Activated CD8-positive, alpha-beta memory T cell treated with anti-CD3 and anti-CD28 coated beads, Interleukin-2, amount 50 U/mL, for 24 hours (primary cell): Measurements from ENCODE around the gene PRDM16.

ENCODE experiments used
- DNase-seq: peaks from one replicate; pipeline ENCODE4 v3.0.0-alpha.2; 2020; ENCODE audit errors: extremely low read depth

The PRDM16 gene

GRCh38 chr1:3032371-3033039 lies 36.5 kb upstream of the PRDM16 start:
- DNase-seq = no peak

DNA sequence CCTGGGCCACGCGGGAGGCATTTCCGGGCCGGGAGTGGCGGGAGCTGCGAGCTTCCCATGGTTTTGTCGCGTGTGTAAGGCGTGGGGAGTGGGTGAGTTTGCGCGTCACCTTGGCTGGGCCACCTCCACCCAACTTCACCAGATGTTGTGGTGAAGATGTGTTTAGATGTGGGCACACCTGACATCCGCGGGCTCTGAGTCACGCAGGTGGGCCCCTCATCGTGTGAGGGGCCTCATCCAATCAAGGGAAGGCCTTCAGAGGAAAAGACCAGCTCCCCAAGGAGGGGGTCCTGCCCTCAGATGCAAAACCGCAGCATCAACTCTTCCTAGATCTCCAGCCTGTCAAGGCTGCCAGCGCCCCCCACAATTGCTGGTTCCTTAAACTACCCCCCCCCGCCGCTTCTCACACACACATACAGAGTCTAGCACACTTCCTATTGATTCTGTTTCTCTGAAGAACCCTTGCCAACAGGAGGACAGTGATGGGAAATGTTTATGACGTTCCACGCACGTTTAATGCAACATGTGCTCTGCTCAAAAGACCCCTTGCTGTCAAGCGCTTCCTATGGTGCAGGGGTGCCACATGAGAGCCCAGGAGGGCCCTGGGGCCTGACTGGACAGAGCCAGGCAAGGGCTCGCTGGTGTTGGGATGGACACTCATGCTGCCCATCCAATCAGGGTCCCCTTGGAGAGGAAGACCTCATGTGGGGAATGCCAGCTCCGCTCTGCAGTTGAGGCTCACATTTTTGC lies 35.8 kb upstream of the PRDM16 start:
- no peak for DNase-seq

- DNase-seq = no peak
Observed at GRCh38 chr1:3033790-3034090, 35.3 kb upstream of the PRDM16 start.

DNA sequence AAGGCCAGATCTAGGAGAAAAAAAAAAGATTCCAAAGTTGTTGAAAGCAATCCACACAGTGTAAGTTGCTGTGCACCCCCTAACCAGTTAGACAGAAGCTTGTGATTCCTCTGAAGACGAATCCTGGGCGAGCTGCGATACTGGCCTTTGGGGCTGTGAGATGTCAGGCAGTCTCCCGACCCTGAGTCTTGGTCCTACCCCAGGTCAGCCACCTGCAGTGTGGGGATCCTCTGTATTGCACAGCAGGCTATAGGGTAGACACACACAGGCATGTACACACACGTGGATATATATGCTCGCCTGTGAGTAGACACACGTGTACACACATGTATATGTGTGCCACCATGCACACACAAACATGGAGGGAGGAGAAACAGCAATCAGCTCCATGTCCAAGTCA lies 34.8 kb upstream of the PRDM16 start:
- no peak for DNase-seq

DNA sequence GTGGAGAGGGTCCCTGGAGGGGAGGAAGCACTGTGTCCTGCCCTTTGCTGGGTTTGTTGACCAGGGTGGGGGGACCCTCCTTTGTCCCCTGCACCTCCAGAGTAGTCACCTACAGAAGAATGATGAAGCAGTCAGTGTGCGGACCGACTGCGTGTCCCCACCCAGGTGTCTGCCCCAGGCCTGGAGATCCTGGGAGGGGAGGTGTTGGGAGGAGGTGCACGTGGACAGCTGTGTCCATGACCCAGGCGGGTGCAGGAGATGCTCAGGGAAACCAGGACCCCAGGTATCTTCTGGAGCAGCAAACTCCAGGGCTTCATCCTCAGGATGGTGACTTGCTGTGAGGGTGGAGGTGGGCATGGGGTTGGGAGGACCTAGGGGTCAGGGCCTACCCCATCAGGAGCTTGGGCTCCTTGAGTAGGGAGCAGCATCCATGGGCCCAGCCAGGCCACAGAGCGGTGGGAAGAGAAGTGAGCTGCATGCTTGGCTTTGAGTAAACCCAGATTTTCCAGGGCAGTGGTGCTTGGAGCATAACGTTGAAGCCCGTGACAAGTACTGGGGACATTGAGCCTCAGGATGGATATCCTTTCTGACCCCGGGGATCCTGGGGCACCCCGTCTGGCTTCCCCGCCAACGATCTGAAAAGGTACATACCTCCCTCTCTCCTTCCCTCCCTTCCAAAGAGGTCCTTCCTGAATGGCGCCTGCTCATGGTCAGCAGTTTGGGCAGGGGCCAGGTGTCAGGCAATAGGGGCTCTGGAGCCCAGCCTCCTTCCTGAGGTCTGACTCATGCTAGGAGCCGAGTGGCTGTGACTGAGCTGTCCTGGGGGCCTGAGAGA lies 34.1 kb upstream of the PRDM16 start:
- DNase-seq = no peak

DNA sequence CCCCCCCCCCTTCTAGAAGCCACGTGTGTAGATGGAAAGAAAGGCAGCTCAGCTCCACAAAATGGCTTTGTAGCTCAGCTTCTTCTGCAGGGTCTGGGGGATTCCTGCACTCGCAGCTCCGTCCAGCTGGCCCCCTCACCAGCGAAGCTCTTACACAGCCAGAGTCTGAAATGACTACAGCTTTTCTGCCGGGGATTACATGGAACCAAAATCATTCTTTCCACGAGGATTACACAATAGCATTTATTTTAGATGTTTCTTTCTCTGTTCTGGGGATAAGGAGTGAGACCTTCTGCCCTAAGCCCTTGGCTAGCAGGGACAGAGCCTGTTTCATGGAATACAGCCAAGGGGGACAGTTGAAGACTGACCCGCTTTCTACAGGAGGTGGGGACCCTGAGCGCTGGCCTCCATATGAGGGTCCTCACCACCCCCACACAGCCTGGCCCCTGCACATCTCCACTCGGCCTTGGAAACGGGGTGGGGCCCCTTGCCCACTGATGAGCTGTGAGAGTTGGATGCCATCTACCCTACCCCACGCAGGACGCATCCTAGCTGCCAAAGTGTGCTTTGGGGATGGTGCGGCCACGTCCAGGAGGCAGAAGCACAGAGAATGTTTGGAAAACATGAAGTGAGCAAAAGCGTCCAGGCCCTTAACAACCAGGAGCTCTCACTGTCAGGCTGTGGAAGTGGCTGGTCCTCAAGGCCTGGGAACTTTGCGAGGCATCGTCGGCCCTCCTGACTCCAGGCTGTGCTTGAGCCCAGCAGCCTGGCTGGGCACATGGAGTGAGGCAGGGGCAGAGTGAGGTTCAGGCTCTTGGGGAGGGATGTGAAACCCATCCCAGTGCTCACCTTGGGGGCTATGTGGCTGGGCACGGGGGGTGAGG lies 33.2 kb upstream of the PRDM16 start:
- no peak for DNase-seq

DNA sequence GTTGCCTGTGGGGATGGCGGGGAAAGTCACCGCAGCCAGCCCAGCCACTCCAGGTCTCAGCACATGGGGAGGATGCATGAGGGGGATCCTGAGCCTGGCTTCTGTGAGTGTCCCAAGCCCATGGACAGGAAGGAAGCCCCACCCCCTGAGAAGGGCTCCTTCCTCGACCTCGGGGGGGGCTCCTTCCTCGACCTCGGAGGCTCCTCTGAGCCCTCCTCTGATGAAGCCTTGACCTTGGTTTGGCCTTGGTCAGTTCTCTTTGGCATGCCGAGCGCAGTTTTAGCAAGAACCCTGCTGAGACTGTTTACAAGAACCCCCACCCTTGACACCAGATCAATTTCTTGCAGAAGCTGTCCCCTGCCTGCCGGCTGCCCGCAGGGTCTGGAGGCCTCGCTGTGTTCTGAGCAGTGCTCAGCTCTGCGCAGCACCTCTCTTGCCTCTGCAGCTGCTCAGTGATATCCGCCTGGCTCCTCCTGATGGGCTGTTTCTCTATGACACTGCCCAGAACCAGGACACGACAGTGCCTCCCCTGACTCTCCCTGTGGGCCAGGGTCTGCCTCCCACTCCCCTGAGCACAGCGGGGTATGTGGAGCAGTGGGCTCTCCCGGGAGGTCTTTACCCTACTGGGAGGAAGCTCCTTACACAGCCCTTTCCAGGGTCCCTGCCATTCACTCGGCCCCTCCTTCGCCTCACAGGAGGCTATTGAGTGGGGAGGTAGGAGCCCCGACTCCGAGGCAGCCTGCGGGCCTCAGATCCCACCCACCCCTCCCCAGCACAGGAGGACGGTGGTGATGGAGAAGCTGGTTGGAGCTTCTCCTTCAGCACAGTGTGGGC lies 32.3 kb upstream of the PRDM16 start:
- DNase-seq = no peak

DNA sequence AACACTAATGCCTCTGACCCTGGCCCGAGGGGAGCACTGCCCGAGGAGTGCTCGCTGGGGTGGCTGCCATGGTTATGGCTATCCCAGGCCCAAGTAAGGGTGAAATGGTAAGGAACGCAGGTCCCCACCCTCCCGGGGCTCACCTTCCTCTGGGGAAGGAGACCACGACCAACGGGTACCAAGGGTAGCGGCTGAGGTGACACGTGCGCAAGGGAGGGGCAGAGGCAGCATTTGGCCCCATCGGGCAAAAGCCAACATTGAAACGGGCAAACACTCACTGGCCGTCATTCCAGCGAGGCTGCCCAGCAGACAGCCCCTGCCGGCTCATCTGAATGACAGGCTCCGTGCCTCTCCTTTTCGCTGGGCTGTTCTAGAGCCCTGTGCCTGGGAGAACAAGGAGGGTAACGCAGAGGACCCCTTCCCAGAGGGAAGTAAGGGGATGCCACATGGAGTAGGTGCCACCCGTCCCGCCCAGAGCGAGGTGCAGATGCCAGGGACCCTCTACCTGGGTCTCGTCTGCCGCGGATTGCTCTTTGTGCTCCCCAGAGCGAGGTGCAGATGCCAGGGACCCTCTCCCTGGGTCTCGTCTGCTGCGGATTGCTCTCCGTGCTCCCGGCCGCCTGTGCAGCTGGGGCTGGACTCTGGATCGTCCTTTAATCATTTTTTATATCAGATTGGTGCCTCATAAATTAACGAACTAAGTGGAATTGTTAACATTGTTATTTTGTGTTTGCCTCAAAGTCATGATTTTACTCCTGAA lies 31.5 kb upstream of the PRDM16 start:
- DNase-seq = no peak

- DNase-seq = no peak
Observed at GRCh38 chr1:3038113-3038551, 30.9 kb upstream of the PRDM16 start.

- DNase-seq = no peak
Observed at GRCh38 chr1:3038571-3039181, 30.3 kb upstream of the PRDM16 start.

- no peak for DNase-seq
Observed at GRCh38 chr1:3040004-3040403, 29.0 kb upstream of the PRDM16 start.

GRCh38 chr1:3042481-3042880 lies 26.5 kb upstream of the PRDM16 start:
- DNase-seq = no peak

- no peak for DNase-seq
Observed at GRCh38 chr1:3049164-3049563, 19.8 kb upstream of the PRDM16 start.

- no peak for DNase-seq
Observed at GRCh38 chr1:3049905-3050304, 19.1 kb upstream of the PRDM16 start.

DNA sequence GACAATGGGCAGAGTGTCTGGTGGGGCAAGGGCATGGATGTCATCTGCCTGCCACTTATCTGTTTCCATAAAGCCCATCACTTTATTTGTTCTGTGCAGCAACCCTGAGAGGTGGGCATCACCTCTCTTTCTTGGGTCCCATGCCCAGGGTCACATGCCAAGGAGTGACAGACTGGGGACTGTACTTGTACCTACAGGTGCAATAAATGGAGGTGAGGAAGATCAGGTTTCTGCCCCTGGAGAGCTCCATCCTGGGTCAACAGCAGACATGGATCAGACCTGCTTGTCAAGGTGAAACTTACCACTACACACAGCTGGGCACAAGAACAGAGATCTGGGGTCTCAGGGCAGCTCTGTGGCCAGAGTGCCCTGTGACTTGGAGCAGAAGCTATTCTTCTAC lies 18.4 kb upstream of the PRDM16 start:
- DNase-seq = no peak

DNA sequence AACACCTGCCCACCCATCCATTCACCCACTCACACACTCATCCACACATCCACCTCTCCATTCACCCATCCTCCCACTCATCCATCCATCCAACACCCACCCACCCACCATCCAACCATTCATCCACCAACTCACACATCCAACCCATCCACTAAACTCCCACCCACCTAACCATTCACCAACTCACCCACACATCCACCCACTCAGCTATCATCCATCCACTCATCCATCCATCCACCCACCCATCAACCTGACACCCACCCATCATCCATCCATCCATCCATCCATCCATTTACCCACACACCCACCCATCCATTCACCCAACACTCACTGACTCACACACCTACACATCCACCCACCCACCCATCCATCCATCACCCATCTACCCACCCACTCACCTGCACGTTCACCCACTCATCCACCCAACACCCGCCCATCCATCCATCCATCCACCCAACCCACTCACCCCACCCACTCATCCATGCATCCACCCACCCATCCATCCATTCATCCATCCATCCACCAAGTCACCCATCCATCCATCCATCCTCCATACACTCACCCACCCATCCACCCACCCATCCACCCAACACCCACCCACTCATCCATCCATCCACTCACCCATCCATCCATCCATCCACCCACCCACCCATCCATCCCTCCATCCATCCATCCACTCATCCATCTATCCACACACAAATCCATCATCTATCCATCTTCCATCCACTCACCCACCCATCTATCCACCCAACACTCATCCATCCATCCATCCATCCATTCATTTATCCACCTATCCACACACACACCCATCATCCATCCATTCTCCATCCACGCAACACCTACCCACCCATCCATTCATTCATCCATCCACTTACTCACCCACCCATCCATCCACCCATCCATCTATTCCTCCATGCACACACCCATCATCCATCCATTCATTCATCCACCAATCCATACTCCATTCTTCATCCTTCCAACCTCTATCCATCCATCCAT lies 17.4 kb upstream of the PRDM16 start:
- DNase-seq = no peak

DNA sequence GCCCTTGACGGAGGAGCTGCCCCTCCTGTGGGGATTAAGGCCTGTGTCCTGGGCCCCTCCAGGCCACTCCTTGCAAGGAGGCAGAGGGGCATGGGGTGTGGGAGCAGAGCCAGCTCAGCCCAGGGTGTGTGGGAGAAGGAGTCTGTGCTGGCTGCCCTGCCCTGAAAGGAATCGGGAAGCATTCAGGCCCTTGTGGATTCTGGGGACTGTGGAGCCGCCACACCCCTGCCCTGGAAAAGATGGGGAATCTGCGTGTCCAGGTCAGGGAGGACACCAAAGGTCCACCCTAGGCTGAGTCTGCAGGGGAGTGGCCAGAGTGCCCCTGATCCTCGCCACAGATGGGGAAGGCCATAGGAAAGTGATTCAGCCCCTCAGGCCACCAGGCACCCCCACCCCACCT lies 16.5 kb upstream of the PRDM16 start:
- DNase-seq = no peak

- DNase-seq = no peak
Observed at GRCh38 chr1:3053366-3053980, 15.5 kb upstream of the PRDM16 start.
